Posterior vena cava (tissue), 2 donors: ENCODE measurements around the gene MRPL52. TPM values are rescaled to one million over a fixed set of nuclear protein-coding genes. Genes with fewer than 3 reads are reported as not detected.

ENCODE experiments used
- DNase-seq: peaks from one replicate; pipeline ENCODE4 v3.0.0-alpha.2; 2020; ENCODE audit warnings: low spot score
- intact Hi-C, 2 donors: fragments of 100-400 bp; cut with DNase I; formaldehyde crosslinking; loops; one replicate each; pipeline versions ENCODE4 v1.14.1 to v1.14.2; 2022 to 2023
- total RNA-seq, 2 donors: library from RNA; stranded (reverse); fragmentation: NEBNext Ultra II Directional; extraction: Animal tissue kit (Norgen Biotek cat#: 25700); gene quantifications; one replicate each; pipeline ENCODE4 v1.2.1, GENCODE V29; 2021
- donor health status: DM: yes; HTN: yes; CAD: no.
- donor health status: DM: yes; HTN: yes; CAD: no.

Gene MRPL52
- total RNA-seq, 2 donors from 2014 or later = 58.5 to 58.9 TPM

- intact Hi-C loops = loop anchor here in 1 of 2 donors (2.0 kb wide), 1 partner anchor 14 kb away; no protein-coding TSS in a partner anchor
- peak; percentile 91 for DNase-seq
These were observed 6.8 kb downstream of the MRPL52 start, which contains the start of gene MMP14 for GRCh38 chr14:22836301-22837113. Gene MMP14, plus strand, starts transcription at chr14:22836585. Its CDS starts 233 bp downstream, at chr14:22836818.

GRCh38 chr14:22837114-22837749, 7.5 kb downstream of the MRPL52 start:
- intact Hi-C loops = loop anchor here in 1 of 2 donors (2.0 kb wide), 1 partner anchor 14 kb away; no protein-coding TSS in a partner anchor
- DNase-seq = peak; percentile 93

- intact Hi-C loops = loop anchor here in 1 of 2 donors (2.0 kb wide), 1 partner anchor 13 kb away; no protein-coding TSS in a partner anchor
- peak; percentile 89 for DNase-seq
These were observed 8.3 kb downstream of the MRPL52 start for GRCh38 chr14:22837750-22838538.

DNA sequence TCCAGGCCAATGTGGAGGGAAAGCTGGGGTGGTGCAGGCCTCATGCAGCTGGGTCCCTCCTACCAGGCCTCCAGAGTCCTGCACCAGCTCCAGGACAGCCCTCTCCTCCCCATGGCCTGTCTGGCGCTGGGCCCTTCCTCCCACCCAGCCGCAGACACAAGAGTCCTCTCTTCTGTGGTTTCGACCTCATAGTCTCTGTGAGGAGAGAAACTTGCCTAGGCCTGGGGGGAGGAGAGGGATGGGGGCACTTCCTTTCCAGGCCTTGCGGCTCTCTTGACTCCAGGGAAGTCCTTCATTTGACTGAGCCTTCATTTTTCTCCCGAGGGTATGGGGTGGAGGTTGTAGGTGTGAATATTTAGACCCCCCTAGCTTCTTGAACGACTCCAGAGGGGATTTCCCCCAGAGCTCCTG, 8.9 kb downstream of the MRPL52 start:
- peak; percentile 78 for DNase-seq
- intact Hi-C loops = no loop called here

DNA sequence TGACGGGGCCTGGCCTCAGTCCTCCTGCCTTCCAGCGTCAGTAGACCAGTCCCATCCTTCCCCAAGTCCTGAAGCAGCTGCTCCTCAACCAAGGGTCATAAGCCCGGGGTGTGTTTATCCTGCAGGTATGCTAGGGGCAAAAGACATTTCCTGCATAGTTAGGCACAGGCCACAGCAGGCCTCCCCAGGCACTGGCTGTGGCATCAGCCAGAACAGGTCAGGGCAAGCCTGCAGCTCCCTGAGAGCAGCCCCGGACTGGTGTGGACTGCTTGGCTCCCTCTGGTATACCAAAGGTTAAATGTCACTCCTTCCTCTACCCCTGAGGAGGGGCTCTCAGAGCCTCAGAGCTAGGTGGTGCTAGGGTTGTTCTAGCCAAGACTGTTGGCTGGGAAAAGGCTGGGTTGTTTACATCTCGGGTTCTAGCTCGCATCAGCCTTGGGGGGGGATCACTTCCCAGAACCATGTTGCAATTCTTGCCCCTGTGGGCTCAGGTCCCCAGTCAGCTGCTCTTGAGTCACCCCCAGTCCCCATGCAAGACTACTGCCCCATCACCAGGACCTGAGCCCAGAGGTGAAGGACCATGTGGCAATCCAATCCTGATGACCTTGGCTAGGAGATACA, 9.6 kb downstream of the MRPL52 start:
- intact Hi-C loops = no loop called here
- DNase-seq = peak; percentile 78

DNA sequence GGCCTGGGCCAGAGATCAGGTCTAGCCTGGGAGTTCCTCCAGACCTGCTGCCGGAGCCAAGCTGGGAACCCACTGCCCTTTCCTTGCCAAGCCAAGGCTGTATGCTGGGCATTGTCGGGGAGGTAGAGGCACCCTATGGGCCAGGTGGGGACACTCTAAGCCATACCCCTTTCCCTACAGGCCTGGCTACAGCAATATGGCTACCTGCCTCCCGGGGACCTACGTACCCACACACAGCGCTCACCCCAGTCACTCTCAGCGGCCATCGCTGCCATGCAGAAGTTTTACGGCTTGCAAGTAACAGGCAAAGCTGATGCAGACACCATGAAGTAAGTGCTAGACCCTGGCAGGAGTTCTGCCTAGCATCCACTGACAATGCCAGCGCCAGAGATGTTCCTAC, 11.6 kb downstream of the MRPL52 start:
- intact Hi-C loops = loop anchor here in 1 of 2 donors (10.0 kb wide), 1 partner anchor 277 kb away; no protein-coding TSS in a partner anchor
- DNase-seq = peak; percentile 51

DNA sequence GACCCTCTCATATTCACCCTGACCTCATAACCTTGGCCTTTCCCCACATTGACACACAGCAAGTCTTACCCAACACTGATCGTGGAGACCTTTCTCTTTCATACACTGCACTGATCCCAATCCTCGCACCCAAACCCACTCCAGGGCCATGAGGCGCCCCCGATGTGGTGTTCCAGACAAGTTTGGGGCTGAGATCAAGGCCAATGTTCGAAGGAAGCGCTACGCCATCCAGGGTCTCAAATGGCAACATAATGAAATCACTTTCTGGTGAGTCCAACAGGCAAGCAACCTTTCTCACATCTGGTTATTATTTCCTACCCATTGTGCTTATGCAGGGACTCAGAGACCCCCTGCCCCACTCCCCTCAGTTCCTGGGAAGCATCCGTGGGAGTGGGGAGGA, 12.1 kb downstream of the MRPL52 start:
- peak; percentile 71 for DNase-seq
- intact Hi-C loops = loop anchor here in 1 of 2 donors (10.0 kb wide), 1 partner anchor 277 kb away; no protein-coding TSS in a partner anchor

GRCh38 chr14:22842211-22843122, 12.8 kb downstream of the MRPL52 start:
- intact Hi-C loops = loop anchor here in 1 of 2 donors (10.0 kb wide), 1 partner anchor 278 kb away; no protein-coding TSS in a partner anchor
- DNase-seq = peak; percentile 60

- peak; percentile 38 for DNase-seq
These were observed 13.6 kb downstream of the MRPL52 start for GRCh38 chr14:22843123-22843925.

GRCh38 chr14:22844221-22845102, 14.8 kb downstream of the MRPL52 start:
- peak; percentile 70 for DNase-seq
- intact Hi-C loops = loop anchor here in 1 of 2 donors (10.0 kb wide), 1 partner anchor 280 kb away; no protein-coding TSS in a partner anchor

More at GRCh38 chr14:22843123-22843925, 13.6 kb downstream of the MRPL52 start:
- intact Hi-C loops = loop anchor here in 1 of 2 donors (10.0 kb wide), 1 partner anchor 279 kb away; no protein-coding TSS in a partner anchor

DNA sequence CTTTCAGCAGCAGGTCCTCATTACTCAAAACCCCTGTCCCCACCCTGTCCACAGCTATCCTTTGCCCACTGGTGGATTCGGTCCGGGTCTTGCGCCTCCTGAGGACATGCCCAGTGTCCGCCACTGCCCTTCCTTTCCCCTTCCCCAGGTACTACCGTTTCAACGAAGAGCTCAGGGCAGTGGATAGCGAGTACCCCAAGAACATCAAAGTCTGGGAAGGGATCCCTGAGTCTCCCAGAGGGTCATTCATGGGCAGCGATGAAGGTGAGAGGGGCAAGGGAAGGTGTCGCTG, 15.4 kb downstream of the MRPL52 start:
- peak; percentile 62 for DNase-seq
- intact Hi-C loops = loop anchor here in 1 of 2 donors (10.0 kb wide), 1 partner anchor 280 kb away; no protein-coding TSS in a partner anchor

DNA sequence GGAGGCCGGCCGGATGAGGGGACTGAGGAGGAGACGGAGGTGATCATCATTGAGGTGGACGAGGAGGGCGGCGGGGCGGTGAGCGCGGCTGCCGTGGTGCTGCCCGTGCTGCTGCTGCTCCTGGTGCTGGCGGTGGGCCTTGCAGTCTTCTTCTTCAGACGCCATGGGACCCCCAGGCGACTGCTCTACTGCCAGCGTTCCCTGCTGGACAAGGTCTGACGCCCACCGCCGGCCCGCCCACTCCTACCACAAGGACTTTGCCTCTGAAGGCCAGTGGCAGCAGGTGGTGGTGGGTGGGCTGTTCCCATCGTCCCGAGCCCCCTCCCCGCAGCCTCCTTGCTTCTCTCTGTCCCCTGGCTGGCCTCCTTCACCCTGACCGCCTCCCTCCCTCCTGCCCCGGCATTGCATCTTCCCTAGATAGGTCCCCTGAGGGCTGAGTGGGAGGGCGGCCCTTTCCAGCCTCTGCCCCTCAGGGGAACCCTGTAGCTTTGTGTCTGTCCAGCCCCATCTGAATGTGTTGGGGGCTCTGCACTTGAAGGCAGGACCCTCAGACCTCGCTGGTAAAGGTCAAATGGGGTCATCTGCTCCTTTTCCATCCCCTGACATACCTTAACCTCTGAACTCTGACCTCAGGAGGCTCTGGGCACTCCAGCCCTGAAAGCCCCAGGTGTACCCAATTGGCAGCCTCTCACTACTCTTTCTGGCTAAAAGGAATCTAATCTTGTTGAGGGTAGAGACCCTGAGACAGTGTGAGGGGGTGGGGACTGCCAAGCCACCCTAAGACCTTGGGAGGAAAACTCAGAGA, 16.3 kb downstream of the MRPL52 start:
- peak; percentile 76 for DNase-seq
- intact Hi-C loops = loop anchor here in 1 of 2 donors (10.0 kb wide), 1 partner anchor 281 kb away; no protein-coding TSS in a partner anchor

- intact Hi-C loops = loop anchor here in 1 of 2 donors (10.0 kb wide), 1 partner anchor 282 kb away; no protein-coding TSS in a partner anchor
- peak; percentile 69 for DNase-seq
These were observed 17.2 kb downstream of the MRPL52 start for GRCh38 chr14:22846811-22847307.

DNA sequence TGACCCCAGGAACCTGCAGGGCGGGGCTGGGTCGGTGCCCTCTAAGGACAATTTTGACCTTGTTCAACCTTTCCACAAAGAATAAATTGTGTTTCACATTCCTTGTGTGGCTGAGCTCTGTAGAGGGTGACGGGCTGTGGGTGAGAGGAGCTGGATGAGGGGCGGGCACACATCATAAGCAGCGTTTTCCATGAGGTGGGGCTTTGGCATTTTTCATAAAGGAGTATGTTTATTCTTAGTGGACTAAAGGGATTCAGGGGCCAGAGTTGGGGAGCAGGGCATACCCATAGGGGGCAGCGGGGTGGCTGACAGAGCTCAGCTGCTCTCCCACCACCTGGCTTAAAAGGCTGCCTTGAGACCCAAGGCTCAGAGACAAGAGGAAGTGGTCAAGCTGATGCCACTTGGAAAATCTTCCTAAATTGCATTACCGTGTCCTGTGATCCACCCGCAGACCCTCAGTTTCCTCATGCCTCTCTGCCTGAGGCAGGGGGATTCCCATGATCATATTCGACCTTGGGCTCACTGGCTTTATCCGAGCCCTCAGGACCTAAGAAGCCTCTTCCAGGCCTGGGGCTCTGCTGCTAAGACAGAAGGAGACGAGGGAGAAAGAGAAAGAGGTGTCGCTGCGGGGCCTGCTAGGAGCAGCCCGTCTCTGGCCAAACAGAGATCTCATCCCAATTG, 18.1 kb downstream of the MRPL52 start:
- intact Hi-C loops = loop anchor here in 1 of 2 donors (10.0 kb wide), 1 partner anchor 283 kb away; no protein-coding TSS in a partner anchor
- peak; percentile 58 for DNase-seq
